WTC11 (cell line): ENCODE results near the gene GSG1L.

Experiments
- ATF1 ChIP-seq: sonication (generic); formaldehyde crosslinking; IDR thresholded peaks from 2 replicates; pipeline ENCODE4 v1.8.1; 2023; ENCODE audit warnings: mild to moderate bottlenecking, moderate library complexity, missing genetic modification reagents
- CREB1 ChIP-seq: sonication (generic); formaldehyde crosslinking; IDR thresholded peaks from 2 replicates; pipeline ENCODE4 v1.8.0; 2023; ENCODE audit warnings: mild to moderate bottlenecking, missing genetic modification reagents
- ELF4 ChIP-seq: sonication (generic); formaldehyde crosslinking; IDR thresholded peaks from 2 replicates; pipeline ENCODE4 v1.8.1; 2022; ENCODE audit warnings: low read depth, mild to moderate bottlenecking, moderate library complexity, missing genetic modification reagents
- ESRRA ChIP-seq: sonication (generic); formaldehyde crosslinking; IDR thresholded peaks from 2 replicates; pipeline ENCODE4 v1.8.1; 2022; ENCODE audit warnings: mild to moderate bottlenecking, missing genetic modification reagents, borderline replicate concordance
- ETV6 ChIP-seq: sonication (generic); formaldehyde crosslinking; IDR thresholded peaks from 2 replicates; pipeline ENCODE4 v1.8.1; 2022; ENCODE audit warnings: mild to moderate bottlenecking, missing genetic modification reagents
- KAT7 ChIP-seq: sonication (generic); formaldehyde crosslinking; IDR thresholded peaks from 2 replicates; pipeline ENCODE4 v1.8.1; 2023; ENCODE audit warnings: missing genetic modification reagents, mild to moderate bottlenecking, borderline replicate concordance
- SP1 ChIP-seq: sonication (generic); formaldehyde crosslinking; conservative IDR thresholded peaks from 2 replicates; pipeline ENCODE4 v1.8.1; 2022; ENCODE audit warnings: missing genetic modification reagents
- TEAD1 ChIP-seq: sonication (generic); formaldehyde crosslinking; IDR thresholded peaks from 2 replicates; pipeline ENCODE4 v1.8.0; 2022; ENCODE audit warnings: mild to moderate bottlenecking, missing genetic modification reagents
- TEAD4 ChIP-seq: sonication (generic); formaldehyde crosslinking; IDR thresholded peaks from 2 replicates; pipeline ENCODE4 v1.8.0; 2022; ENCODE audit warnings: mild to moderate bottlenecking, missing genetic modification reagents
- TF ChIP-seq, protein P1 (sequence below): fragments of 200-600 bp; IDR thresholded peaks from 2 replicates; pipeline ENCODE4 v1.8.0; 2022; ENCODE audit warnings: antibody characterized with exemption
- TF ChIP-seq, protein P2 (sequence below): sonication (generic); formaldehyde crosslinking; IDR thresholded peaks from 2 replicates; pipeline ENCODE4 v1.8.0; 2022; ENCODE audit warnings: mild to moderate bottlenecking, missing genetic modification reagents
- TF ChIP-seq, protein P3 (sequence below): sonication (generic); formaldehyde crosslinking; IDR thresholded peaks from 2 replicates; pipeline ENCODE4 v1.8.0; 2023; ENCODE audit warnings: missing genetic modification reagents
- TF ChIP-seq, protein P4 (sequence below): sonication (generic); formaldehyde crosslinking; IDR thresholded peaks from 2 replicates; pipeline ENCODE4 v1.8.0; 2022; ENCODE audit warnings: mild to moderate bottlenecking, missing genetic modification reagents

DNA sequence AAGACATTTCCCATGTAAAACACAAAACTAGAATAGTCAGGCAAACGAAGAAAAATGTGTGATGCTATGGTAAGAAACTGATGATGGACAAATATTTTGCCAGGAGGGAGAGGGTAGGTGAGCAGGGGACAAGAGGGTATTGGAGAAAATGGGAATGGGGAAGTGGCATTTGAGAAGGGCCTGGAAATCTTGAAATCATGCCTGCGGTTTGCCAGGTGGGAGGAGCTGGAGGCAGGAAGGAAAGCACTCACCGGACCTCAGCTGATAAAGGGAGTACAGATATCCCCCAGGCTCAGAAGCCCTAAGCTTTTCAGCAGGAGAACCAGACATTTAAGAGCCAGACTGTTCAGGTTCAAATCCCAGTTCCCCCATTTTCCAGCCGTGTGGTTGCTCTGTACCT is 103.6 kb downstream of the GSG1L start:
- TF ChIP-seq, protein P1, sequence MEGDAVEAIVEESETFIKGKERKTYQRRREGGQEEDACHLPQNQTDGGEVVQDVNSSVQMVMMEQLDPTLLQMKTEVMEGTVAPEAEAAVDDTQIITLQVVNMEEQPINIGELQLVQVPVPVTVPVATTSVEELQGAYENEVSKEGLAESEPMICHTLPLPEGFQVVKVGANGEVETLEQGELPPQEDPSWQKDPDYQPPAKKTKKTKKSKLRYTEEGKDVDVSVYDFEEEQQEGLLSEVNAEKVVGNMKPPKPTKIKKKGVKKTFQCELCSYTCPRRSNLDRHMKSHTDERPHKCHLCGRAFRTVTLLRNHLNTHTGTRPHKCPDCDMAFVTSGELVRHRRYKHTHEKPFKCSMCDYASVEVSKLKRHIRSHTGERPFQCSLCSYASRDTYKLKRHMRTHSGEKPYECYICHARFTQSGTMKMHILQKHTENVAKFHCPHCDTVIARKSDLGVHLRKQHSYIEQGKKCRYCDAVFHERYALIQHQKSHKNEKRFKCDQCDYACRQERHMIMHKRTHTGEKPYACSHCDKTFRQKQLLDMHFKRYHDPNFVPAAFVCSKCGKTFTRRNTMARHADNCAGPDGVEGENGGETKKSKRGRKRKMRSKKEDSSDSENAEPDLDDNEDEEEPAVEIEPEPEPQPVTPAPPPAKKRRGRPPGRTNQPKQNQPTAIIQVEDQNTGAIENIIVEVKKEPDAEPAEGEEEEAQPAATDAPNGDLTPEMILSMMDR = no peak
- TF ChIP-seq, protein P2, sequence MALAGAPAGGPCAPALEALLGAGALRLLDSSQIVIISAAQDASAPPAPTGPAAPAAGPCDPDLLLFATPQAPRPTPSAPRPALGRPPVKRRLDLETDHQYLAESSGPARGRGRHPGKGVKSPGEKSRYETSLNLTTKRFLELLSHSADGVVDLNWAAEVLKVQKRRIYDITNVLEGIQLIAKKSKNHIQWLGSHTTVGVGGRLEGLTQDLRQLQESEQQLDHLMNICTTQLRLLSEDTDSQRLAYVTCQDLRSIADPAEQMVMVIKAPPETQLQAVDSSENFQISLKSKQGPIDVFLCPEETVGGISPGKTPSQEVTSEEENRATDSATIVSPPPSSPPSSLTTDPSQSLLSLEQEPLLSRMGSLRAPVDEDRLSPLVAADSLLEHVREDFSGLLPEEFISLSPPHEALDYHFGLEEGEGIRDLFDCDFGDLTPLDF = no peak
- TF ChIP-seq, protein P3, sequence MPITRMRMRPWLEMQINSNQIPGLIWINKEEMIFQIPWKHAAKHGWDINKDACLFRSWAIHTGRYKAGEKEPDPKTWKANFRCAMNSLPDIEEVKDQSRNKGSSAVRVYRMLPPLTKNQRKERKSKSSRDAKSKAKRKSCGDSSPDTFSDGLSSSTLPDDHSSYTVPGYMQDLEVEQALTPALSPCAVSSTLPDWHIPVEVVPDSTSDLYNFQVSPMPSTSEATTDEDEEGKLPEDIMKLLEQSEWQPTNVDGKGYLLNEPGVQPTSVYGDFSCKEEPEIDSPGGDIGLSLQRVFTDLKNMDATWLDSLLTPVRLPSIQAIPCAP = no peak
- no peak for TF ChIP-seq ELF4 (CRISPR knock-in tag)
- TF ChIP-seq SP1 (CRISPR knock-in tag) = no peak
- no peak for TF ChIP-seq TEAD4 (CRISPR knock-in tag)
- TF ChIP-seq ETV6 (CRISPR knock-in tag) = no peak
- no peak for TF ChIP-seq ESRRA (CRISPR knock-in tag)
- TF ChIP-seq KAT7 (CRISPR knock-in tag) = no peak
- no peak for TF ChIP-seq ATF1 (CRISPR knock-in tag)
- TF ChIP-seq, protein P4, sequence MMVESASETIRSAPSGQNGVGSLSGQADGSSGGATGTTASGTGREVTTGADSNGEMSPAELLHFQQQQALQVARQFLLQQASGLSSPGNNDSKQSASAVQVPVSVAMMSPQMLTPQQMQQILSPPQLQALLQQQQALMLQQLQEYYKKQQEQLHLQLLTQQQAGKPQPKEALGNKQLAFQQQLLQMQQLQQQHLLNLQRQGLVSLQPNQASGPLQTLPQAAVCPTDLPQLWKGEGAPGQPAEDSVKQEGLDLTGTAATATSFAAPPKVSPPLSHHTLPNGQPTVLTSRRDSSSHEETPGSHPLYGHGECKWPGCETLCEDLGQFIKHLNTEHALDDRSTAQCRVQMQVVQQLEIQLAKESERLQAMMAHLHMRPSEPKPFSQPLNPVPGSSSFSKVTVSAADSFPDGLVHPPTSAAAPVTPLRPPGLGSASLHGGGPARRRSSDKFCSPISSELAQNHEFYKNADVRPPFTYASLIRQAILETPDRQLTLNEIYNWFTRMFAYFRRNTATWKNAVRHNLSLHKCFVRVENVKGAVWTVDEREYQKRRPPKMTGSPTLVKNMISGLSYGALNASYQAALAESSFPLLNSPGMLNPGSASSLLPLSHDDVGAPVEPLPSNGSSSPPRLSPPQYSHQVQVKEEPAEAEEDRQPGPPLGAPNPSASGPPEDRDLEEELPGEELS (CRISPR knock-in tag) = no peak
- TF ChIP-seq CREB1 (CRISPR knock-in tag) = no peak
- no peak for TF ChIP-seq TEAD1
